Effector memory CD4-positive, alpha-beta T cell (primary cell): Measurements from ENCODE around the gene DDX31.

ENCODE experiments used
- DNase-seq, 3 donors: peaks; one replicate each; pipeline ENCODE4 v3.0.0-alpha.2; 2020
- H3K27ac ChIP-seq: 2 replicates; pipeline ENCODE4 v1.7.0; 2013; ENCODE audit warnings: mild to moderate bottlenecking, low read length, moderate library complexity; ENCODE audit not compliant: insufficient read depth, poor library complexity, severe bottlenecking
- H3K27me3 ChIP-seq: replicated peaks from 2 replicates; pipeline ENCODE4 v1.7.0; 2013; ENCODE audit warnings: mild to moderate bottlenecking, low read length; ENCODE audit not compliant: insufficient read depth, control insufficient read depth, poor library complexity, severe bottlenecking
- H3K36me3 ChIP-seq: 2 replicates; pipeline ENCODE4 v1.7.0; 2013; ENCODE audit warnings: mild to moderate bottlenecking, low read length, moderate library complexity; ENCODE audit not compliant: control insufficient read depth, insufficient read depth
- H3K4me1 ChIP-seq: 2 replicates; pipeline ENCODE4 v1.7.0; 2013; ENCODE audit warnings: low read length, mild to moderate bottlenecking; ENCODE audit not compliant: control insufficient read depth, insufficient read depth, poor library complexity, severe bottlenecking
- H3K4me3 ChIP-seq: 2 replicates; pipeline ENCODE4 v1.7.0; 2013; ENCODE audit warnings: low read length, low read depth, mild to moderate bottlenecking; ENCODE audit not compliant: insufficient read depth, poor library complexity, severe bottlenecking
- H3K9me3 ChIP-seq: 2 replicates; pipeline ENCODE4 v1.7.0; 2013; ENCODE audit warnings: mild to moderate bottlenecking, low read length, moderate library complexity; ENCODE audit not compliant: control insufficient read depth

DDX31 gene

DNA sequence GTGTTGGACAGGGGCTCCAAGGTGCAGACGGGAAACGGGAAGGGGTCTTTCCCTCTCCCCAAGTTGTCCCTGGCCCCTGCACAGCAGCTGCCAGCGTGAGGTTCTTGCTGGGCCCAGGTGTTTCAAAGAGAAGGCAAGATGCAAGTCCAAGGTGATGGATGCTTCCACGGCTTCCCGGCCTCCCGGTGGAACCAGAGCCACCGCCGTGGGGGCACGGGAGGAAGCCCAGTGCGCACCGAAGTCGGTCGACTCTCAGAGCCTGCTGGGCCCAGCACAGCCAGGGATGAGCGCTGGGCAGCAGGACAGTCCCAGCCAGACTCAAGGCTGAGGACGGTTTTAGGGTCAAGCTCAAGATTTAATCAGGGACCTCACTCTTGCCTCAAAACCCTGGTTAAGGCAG lies 112.6 kb downstream of the DDX31 start:
- H3K4me1 ChIP-seq: no peaks in the 10 kb centered on the region
- no peak overlapping the region for H3K4me3 ChIP-seq
- no peaks in the 10 kb centered on the region for H3K27me3 ChIP-seq
- no peaks in the 10 kb centered on the region for H3K36me3 ChIP-seq
- H3K27ac ChIP-seq: no peak overlapping the region
- no peaks in the 10 kb centered on the region for H3K9me3 ChIP-seq
- DNase-seq: no peak

- DNase-seq: no peak
- Histone ChIP-seq H3K36me3 (no peaks in the 10 kb centered on the region), H3K9me3 (no peaks in the 10 kb centered on the region), H3K27ac (no peak overlapping the region), H3K4me3 (no peak overlapping the region), H3K27me3 (no peaks in the 10 kb centered on the region), H3K4me1 (no peaks in the 10 kb centered on the region)
These were observed 113.1 kb downstream of the DDX31 start for GRCh38 chr9:132556714-132557113.

DNA sequence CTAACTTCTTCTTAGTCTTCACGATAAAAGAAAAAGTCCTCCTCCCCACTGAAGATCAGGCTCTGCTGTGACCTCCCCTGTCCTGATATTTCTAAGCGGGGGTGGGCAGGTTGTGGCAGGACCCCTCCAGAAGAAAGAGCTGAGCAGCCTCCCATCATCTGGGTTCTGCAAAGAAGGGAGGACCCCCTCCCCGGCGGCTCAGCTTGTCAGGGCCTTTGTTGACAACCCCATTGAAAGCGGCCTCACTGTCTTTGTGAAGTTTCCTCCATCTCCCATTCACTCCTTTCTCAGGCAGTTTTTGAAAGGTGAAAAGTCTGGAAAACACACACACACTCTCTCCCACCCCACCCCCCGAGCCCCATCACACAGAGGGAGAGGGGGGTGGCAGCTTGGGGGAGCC lies 113.5 kb downstream of the DDX31 start:
- H3K4me1 ChIP-seq: no peaks in the 10 kb centered on the region
- H3K27ac ChIP-seq: no peak overlapping the region
- no peaks in the 10 kb centered on the region for H3K9me3 ChIP-seq
- no peaks in the 10 kb centered on the region for H3K36me3 ChIP-seq
- H3K4me3 ChIP-seq: no peak overlapping the region
- no peaks in the 10 kb centered on the region for H3K27me3 ChIP-seq
- no peak for DNase-seq

DNA sequence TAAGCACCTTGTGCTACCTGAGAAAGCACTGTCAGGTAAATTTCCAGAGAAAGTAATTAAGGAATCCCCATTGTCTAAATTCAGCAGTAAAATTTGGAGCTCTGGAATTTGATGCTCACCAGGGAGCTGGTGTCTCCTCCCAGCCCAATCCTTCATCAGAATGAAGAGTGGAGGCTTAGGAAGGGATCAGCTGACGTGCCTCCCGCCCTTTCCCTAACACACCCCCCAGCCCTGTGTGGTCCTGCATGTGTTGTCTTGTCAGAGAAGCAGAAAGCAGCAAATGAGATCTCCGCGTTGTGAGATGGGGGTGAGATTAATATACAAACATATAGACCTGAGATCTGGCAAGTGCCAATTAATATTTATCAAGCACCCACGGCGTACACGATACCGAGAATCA lies 114.3 kb downstream of the DDX31 start:
- H3K27ac ChIP-seq: no peak overlapping the region
- no peaks in the 10 kb centered on the region for H3K36me3 ChIP-seq
- no peaks in the 10 kb centered on the region for H3K27me3 ChIP-seq
- DNase-seq: no peak
- H3K4me1 ChIP-seq: no peaks in the 10 kb centered on the region
- no peak overlapping the region for H3K4me3 ChIP-seq
- H3K9me3 ChIP-seq: no peaks in the 10 kb centered on the region

DNA sequence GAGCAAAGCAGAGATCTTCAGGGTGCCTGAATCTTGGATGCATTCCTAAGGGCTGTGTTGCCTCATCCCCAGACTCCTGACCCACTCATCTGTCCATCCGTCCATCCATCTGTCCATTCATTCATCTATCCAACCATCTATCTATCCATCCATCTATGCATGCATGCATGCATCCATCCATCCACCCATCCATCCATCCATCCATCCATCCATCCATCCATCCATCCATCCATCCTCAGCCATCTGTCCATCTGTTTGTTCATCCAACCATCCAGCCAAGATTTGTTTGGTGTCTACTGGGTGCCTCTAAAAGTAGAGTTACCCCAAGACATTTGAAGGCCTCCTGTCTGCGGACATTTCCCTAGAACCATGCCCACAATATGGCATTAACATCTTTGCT lies 115.0 kb downstream of the DDX31 start:
- Histone ChIP-seq H3K9me3 (no peaks in the 10 kb centered on the region), H3K36me3 (no peaks in the 10 kb centered on the region), H3K27ac (no peak overlapping the region), H3K4me1 (no peaks in the 10 kb centered on the region), H3K27me3 (no peaks in the 10 kb centered on the region), H3K4me3 (no peak overlapping the region)
- DNase-seq: no peak

GRCh38 chr9:132552041-132552440 lies 117.7 kb downstream of the DDX31 start:
- H3K27ac ChIP-seq: no peak overlapping the region
- H3K27me3 ChIP-seq: peaks cover 2% of the 10 kb centered on the region
- DNase-seq: no peak
- no peaks in the 10 kb centered on the region for H3K4me1 ChIP-seq
- no peaks in the 10 kb centered on the region for H3K36me3 ChIP-seq
- no peaks in the 10 kb centered on the region for H3K9me3 ChIP-seq
- no peak overlapping the region for H3K4me3 ChIP-seq

DNA sequence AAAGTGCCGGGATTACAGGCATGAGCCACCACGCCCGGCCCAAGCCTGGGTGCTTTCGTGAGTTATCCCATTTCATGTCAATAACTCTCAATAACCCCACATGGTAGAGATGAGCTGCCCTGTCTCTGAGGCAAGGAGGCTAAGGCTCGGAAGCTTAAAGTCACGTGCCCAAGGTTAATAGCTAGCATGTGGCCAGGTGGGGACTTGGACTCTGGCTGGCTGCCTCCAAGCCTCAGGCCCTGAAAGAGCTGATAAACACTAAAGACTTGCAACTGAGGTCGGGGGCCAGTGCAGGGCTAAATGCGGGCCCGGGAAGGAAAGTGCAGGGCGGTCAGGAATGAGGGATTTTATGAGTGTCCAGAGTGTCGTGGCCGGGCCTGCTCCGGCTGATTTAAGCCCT lies 118.2 kb downstream of the DDX31 start:
- H3K27ac ChIP-seq: no peak overlapping the region
- no peak for DNase-seq
- H3K27me3 ChIP-seq: peaks cover 7% of the 10 kb centered on the region
- no peaks in the 10 kb centered on the region for H3K4me1 ChIP-seq
- no peak overlapping the region for H3K4me3 ChIP-seq
- H3K36me3 ChIP-seq: no peaks in the 10 kb centered on the region
- no peaks in the 10 kb centered on the region for H3K9me3 ChIP-seq

- H3K27ac ChIP-seq: no peak overlapping the region
- H3K27me3 ChIP-seq: peaks cover 11% of the 10 kb centered on the region
- no peak for DNase-seq
- no peaks in the 10 kb centered on the region for H3K9me3 ChIP-seq
- no peak overlapping the region for H3K4me3 ChIP-seq
- no peaks in the 10 kb centered on the region for H3K36me3 ChIP-seq
- H3K4me1 ChIP-seq: no peaks in the 10 kb centered on the region
These were observed 120.8 kb downstream of the DDX31 start for GRCh38 chr9:132548751-132549640.

DNA sequence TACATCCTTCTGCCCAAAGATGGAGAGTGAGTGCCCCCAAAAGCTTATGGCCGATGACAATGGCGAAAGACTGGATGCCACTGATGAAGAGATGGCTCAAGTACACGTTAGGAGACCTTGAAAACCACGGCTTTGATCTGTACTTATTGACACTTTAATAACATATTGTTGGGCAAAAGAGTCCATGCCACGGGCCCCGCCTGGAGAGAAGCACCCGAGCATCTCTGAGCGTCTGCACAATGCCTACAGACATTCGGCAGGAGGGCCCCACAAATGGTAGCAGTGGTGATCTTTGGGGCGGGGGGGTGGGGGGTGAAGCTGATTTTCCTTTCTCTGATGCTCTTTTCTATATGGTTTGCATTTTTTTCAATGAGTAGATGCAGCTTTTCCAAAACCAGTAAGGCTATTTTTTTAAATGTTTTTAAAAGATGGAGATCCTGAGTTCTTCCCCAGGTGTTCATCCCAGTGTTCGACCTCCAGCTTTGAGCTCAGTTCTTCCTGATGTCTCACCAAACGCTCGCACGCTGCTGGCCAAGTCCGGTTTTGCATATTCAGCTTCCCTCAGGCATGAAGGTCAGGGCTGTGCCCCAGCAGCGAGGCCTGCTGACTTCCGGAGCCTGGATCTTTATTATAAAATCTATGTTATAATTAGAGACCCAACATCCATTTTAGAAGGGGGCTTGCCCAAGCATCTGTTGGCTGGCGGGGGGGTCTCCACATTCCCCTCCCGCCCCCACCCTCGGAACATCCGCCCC lies 121.6 kb downstream of the DDX31 start:
- Histone ChIP-seq H3K27ac (no peak overlapping the region), H3K4me3 (no peak overlapping the region), H3K4me1 (no peaks in the 10 kb centered on the region), H3K27me3 (peaks cover 11% of the 10 kb centered on the region), H3K9me3 (no peaks in the 10 kb centered on the region), H3K36me3 (no peaks in the 10 kb centered on the region)
- DNase-seq: no peak

GRCh38 chr9:132547436-132547835 lies 122.3 kb downstream of the DDX31 start:
- Histone ChIP-seq H3K4me1 (no peaks in the 10 kb centered on the region), H3K27ac (no peak overlapping the region), H3K36me3 (no peaks in the 10 kb centered on the region), H3K9me3 (no peaks in the 10 kb centered on the region), H3K27me3 (peaks cover 11% of the 10 kb centered on the region), H3K4me3 (no peak overlapping the region)
- DNase-seq: no peak
